ENCODE data around the gene DCUN1D2. TPM values are rescaled to one million over a fixed set of nuclear protein-coding genes. Genes with fewer than 3 reads are reported as not detected.
"Not testable (repeated sequence)": the region's sequence is repeated elsewhere in the genome, so short reads cannot be mapped to it uniquely, and the experiment has no call there.

Gene DCUN1D2
- total RNA-seq, 1 donor from 2014 or later, result 14.2 TPM

- no peak for DNase-seq (ENCODE audit: low read depth)
- Histone ChIP-seq H3K27me3 (ENCODE audit: control insufficient read depth, insufficient read depth, low read length) (no peaks in the 10 kb centered on the region), H3K4me3 (ENCODE audit: low read depth, low read length) (no peak overlapping the region), H3K36me3 (ENCODE audit: control insufficient read depth, insufficient read depth, low read length) (no peaks in the 10 kb centered on the region)
- TF ChIP-seq, protein P1, sequence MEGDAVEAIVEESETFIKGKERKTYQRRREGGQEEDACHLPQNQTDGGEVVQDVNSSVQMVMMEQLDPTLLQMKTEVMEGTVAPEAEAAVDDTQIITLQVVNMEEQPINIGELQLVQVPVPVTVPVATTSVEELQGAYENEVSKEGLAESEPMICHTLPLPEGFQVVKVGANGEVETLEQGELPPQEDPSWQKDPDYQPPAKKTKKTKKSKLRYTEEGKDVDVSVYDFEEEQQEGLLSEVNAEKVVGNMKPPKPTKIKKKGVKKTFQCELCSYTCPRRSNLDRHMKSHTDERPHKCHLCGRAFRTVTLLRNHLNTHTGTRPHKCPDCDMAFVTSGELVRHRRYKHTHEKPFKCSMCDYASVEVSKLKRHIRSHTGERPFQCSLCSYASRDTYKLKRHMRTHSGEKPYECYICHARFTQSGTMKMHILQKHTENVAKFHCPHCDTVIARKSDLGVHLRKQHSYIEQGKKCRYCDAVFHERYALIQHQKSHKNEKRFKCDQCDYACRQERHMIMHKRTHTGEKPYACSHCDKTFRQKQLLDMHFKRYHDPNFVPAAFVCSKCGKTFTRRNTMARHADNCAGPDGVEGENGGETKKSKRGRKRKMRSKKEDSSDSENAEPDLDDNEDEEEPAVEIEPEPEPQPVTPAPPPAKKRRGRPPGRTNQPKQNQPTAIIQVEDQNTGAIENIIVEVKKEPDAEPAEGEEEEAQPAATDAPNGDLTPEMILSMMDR (IDR thresholded peaks at IDR 0.05; ENCODE audit: insufficient read depth, low read length, severe bottlenecking), result no peak
- no peak for FAIRE-seq
These were observed 53.0 kb downstream of the DCUN1D2 start for GRCh38 chr13:113437408-113438010.

GRCh38 chr13:113436866-113437265 is 53.6 kb downstream of the DCUN1D2 start:
- not testable (repeated sequence) for H3K36me3 ChIP-seq (ENCODE audit: control insufficient read depth, insufficient read depth, low read length); DNase-seq (ENCODE audit: low read depth); H3K27me3 ChIP-seq (ENCODE audit: control insufficient read depth, insufficient read depth, low read length); FAIRE-seq; H3K4me3 ChIP-seq (ENCODE audit: low read depth, low read length)

DNA sequence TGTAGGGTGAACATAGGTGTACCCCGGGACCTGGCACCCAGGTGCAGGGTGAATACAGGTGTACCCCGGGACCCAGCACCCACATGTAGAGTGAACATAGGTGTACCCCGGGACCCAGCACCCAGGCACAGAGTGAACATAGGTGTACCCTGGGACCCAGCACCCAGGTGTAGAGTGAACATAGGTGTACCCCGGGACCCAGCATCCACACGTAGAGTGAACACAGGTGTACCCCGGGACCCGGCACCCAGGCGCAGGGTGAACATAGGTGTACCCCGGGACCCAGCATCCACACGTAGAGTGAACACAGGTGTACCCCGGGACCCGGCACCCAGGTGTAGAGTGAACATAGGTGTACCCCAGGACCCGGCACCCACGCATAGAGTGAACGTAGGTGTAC is 54.6 kb downstream of the DCUN1D2 start:
- not testable (repeated sequence) for H3K27me3 ChIP-seq (ENCODE audit: control insufficient read depth, insufficient read depth, low read length); DNase-seq (ENCODE audit: low read depth); FAIRE-seq

DNA sequence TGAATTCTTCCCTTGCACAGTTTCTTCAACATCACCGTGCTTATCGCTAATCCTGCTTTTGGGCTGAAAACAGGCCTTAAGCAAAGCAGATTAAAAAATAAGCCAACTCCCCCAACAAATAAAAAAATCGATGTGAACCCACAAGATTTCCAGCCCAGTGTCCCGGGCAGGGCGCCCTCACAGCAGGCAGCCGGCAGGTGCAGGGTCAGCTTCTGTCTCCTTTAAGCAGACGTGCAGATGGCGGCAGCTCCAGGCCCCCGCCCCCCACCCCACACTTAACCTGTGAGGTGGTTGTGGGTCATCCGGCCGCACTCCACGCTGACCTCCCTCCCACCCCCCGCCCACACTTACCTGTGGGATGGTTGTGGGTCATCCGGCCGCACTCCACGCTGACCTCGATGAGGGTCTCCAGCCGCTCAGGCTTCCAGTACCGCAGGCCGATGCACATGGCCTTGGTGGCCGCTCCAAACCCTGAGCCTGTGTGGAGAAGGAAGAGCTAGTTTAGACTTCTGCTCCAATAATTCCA is 57.1 kb downstream of the DCUN1D2 start:
- DNase-seq (ENCODE audit: low read depth), result no peak
- H3K27me3 ChIP-seq (ENCODE audit: control insufficient read depth, insufficient read depth, low read length), result no peaks in the 10 kb centered on the region
- TF ChIP-seq, protein P1 (IDR thresholded peaks at IDR 0.05; ENCODE audit: insufficient read depth, low read length, severe bottlenecking), result no peak
- H3K4me3 ChIP-seq (ENCODE audit: low read depth, low read length), result no peak overlapping the region
- no peak for FAIRE-seq
- H3K36me3 ChIP-seq (ENCODE audit: control insufficient read depth, insufficient read depth, low read length), result no peaks in the 10 kb centered on the region

More for the DNA sequence above, 54.6 kb downstream of the DCUN1D2 start:
- not testable (repeated sequence) for H3K4me3 ChIP-seq (ENCODE audit: low read depth, low read length); H3K36me3 ChIP-seq (ENCODE audit: control insufficient read depth, insufficient read depth, low read length)

GRCh38 chr13:113432506-113433270 is 57.8 kb downstream of the DCUN1D2 start:
- DNase-seq (ENCODE audit: low read depth) (no peak), FAIRE-seq (no peak)
- TF ChIP-seq, protein P1 (IDR thresholded peaks at IDR 0.05; ENCODE audit: insufficient read depth, low read length, severe bottlenecking), result no peak
- H3K4me3 ChIP-seq (ENCODE audit: low read depth, low read length), result no peak overlapping the region
- H3K27me3 ChIP-seq (ENCODE audit: control insufficient read depth, insufficient read depth, low read length), result no peaks in the 10 kb centered on the region
- H3K36me3 ChIP-seq (ENCODE audit: control insufficient read depth, insufficient read depth, low read length), result no peaks in the 10 kb centered on the region

DNA sequence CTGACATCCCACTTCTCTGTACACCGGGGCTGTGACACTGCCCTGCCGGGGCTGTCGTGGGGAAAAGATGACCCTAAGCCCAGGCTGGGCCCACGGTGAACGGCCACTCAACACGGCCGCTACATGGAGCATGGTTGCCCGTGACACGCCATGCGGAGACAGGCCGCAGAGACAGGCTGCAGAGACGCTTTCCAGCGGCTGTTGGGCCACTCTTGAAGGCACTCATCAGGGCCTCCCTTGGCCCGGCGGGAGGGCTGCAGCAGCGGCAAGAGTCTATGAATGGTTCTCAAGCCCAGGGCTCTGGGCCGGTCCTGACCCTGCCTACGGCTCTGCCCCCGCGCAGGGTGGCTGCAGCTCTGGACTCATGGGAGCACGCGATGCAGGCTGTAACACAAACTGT is 59.3 kb downstream of the DCUN1D2 start:
- no peaks in the 10 kb centered on the region for H3K27me3 ChIP-seq (ENCODE audit: control insufficient read depth, insufficient read depth, low read length)
- TF ChIP-seq, protein P1 (IDR thresholded peaks at IDR 0.05; ENCODE audit: insufficient read depth, low read length, severe bottlenecking), result no peak
- H3K36me3 ChIP-seq (ENCODE audit: control insufficient read depth, insufficient read depth, low read length), result no peaks in the 10 kb centered on the region
- no peak overlapping the region for H3K4me3 ChIP-seq (ENCODE audit: low read depth, low read length)
- no peak for DNase-seq (ENCODE audit: low read depth)
- no peak for FAIRE-seq

Measured in bronchial epithelial cell (primary cell).